A549 treated with DMSO at 1 μM for 4 hours (cell line): ENCODE results near the gene RPS6KA6. TPM values are rescaled to one million over a fixed set of nuclear protein-coding genes. Genes with fewer than 3 reads are reported as not detected.

Source experiments
- total RNA-seq: library from RNA; stranded (reverse); fragments of 200-300 nt; extraction: Qiagen RNA extraction; gene quantifications from 5 replicates; pipeline ENCODE4 v1.2.3, GENCODE V29; 2022; ENCODE audit warnings: low read depth

Gene RPS6KA6
- 5.2 to 7.6 TPM (median 7.6 TPM) in 5 replicates for total RNA-seq

DNA sequence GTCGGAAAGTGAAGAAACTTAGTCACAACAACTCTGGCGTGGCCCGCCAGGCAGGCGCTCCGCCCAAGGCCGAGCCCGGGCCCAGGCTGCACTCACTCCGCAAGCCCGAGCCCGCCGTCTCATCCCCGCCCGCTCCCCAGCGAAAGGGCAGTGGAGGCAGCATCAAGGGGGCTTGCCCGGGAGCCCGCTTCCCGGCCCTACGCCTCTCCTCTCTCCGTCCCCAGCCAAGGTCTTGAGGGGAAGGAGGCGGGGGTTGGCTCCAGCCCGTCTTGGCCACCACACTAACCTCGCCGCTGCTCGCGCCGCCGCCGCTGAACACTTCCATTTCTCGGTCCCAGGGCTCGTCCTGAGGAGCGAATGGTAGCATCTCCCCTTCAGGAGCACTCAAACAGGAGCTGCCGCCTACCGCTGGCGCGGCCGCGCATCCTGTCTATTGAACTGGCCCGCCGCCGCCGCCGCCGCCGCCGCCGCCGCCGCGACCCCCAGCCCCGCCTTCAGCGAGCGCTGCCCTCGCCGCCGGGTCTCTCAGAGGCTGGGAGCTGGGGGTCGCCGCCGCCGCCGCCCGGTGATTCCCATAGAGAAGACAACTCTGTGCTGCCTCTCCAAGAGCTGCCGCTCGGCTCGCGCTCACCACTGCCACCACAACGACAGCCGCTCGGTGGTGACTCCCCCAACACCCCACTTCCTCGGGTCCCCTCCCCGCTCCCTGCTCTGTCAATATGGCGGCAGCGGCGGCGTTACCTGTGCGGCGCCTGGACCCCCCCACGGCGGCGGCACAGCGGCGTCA lies at the start of gene RPS6KA6:
Gene RPS6KA6, minus strand, starts transcription at position 667 of the 787 bp plus-strand sequence. Its CDS starts 300 bp downstream, at position 367.

